ENCODE measurements around the gene FAM228B. TPM values are rescaled to one million over a fixed set of nuclear protein-coding genes. Genes with fewer than 3 reads are reported as not detected.

FAM228B gene
- total and polyA plus RNA-seq, 9 of the 15 experiments (the other 6 are each of a cell fraction or from before 2014, with no cell fraction given), result 1.1 to 3.7 (median 2.6) TPM

DNA sequence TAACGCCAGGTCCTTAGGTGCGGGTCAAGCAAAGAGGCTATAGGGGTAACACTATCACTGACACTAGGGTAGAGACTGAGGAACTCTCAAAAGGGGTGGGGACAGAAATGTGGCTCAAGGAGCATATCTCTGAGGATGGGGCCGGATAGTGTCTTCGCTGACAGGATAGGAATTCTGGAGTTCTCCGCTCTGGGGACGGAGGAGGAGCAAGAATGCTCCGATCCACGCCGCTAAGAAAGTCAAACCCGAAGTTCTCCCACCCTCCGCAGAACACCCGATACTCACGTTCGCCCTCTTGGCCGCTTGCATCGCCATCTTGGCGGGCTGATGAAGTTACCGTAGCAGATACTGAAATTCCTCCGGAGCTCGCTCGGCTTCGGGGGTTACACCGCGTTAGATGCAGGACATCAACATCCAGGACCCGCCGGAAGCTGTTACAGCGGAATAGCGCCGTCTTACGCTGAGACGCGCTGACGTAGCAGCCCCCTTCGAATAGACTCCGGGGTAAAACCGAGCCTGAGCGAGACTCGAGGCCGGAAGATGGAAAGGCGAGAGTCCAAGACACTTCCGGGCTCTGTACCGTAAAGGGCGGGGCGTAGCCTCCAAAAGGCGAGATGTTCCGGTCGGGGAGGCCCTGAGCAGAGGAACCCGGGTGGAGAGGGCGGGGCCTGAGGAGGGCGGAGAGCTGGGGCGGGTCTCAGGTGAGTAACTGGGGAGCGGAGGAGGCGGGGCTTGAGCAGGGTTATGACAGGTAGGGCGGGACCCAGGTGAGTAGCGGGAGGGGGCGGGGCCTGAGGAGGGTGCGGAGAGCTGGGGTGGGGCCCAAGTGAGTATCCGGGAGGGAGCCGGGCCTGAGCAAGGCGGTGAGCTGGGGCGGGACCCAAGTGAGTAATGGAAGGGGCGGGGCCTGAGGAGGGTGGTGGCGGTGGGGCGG is 47.1 kb upstream of the FAM228B start, which contains the start of gene SF3B6 (continued):
- TF ChIP-seq, protein P1, sequence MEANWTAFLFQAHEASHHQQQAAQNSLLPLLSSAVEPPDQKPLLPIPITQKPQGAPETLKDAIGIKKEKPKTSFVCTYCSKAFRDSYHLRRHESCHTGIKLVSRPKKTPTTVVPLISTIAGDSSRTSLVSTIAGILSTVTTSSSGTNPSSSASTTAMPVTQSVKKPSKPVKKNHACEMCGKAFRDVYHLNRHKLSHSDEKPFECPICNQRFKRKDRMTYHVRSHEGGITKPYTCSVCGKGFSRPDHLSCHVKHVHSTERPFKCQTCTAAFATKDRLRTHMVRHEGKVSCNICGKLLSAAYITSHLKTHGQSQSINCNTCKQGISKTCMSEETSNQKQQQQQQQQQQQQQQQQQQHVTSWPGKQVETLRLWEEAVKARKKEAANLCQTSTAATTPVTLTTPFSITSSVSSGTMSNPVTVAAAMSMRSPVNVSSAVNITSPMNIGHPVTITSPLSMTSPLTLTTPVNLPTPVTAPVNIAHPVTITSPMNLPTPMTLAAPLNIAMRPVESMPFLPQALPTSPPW (CRISPR knock-in tag; IDR thresholded peaks at IDR 0.05), result peak; percentile 92
- TF ChIP-seq, protein P2, sequence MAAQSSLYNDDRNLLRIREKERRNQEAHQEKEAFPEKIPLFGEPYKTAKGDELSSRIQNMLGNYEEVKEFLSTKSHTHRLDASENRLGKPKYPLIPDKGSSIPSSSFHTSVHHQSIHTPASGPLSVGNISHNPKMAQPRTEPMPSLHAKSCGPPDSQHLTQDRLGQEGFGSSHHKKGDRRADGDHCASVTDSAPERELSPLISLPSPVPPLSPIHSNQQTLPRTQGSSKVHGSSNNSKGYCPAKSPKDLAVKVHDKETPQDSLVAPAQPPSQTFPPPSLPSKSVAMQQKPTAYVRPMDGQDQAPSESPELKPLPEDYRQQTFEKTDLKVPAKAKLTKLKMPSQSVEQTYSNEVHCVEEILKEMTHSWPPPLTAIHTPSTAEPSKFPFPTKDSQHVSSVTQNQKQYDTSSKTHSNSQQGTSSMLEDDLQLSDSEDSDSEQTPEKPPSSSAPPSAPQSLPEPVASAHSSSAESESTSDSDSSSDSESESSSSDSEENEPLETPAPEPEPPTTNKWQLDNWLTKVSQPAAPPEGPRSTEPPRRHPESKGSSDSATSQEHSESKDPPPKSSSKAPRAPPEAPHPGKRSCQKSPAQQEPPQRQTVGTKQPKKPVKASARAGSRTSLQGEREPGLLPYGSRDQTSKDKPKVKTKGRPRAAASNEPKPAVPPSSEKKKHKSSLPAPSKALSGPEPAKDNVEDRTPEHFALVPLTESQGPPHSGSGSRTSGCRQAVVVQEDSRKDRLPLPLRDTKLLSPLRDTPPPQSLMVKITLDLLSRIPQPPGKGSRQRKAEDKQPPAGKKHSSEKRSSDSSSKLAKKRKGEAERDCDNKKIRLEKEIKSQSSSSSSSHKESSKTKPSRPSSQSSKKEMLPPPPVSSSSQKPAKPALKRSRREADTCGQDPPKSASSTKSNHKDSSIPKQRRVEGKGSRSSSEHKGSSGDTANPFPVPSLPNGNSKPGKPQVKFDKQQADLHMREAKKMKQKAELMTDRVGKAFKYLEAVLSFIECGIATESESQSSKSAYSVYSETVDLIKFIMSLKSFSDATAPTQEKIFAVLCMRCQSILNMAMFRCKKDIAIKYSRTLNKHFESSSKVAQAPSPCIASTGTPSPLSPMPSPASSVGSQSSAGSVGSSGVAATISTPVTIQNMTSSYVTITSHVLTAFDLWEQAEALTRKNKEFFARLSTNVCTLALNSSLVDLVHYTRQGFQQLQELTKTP (IDR thresholded peaks at IDR 0.05; ENCODE audit: low read depth in 1 of 2, partially characterized antibody in 2 of 2), result peak; percentile 48 to 89
- TF ChIP-seq POLR2G (IDR thresholded peaks at IDR 0.05; ENCODE audit: low read depth, low read length) (peak; percentile 90), STAG1 (CRISPR knock-in tag; IDR thresholded peaks at IDR 0.05; ENCODE audit: borderline replicate concordance) (no peak), SOX6 (IDR thresholded peaks at IDR 0.05) (peak; percentile 81), HMG20A (CRISPR knock-in tag; conservative IDR thresholded peaks at IDR 0.05) (no peak), ZNF184 (CRISPR knock-in tag; IDR thresholded peaks at IDR 0.05) (no peak), RFX1 (IDR thresholded peaks at IDR 0.05) (no peak), MAZ (CRISPR knock-in tag; conservative IDR thresholded peaks at IDR 0.05 in 1 of 2, IDR thresholded peaks at IDR 0.05 in 1 of 2) (peak; percentile 77 to 87), BRF1 (IDR thresholded peaks at IDR 0.05; ENCODE audit: borderline replicate concordance, extremely low read depth, insufficient read length) (no peak), ZNF3 (CRISPR knock-in tag; IDR thresholded peaks at IDR 0.05) (no peak)
- TF ChIP-seq, protein P3, sequence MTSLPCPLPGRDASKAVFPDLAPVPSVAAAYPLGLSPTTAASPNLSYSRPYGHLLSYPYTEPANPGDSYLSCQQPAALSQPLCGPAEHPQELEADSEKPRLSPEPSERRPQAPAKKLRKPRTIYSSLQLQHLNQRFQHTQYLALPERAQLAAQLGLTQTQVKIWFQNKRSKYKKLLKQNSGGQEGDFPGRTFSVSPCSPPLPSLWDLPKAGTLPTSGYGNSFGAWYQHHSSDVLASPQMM (CRISPR knock-in tag; IDR thresholded peaks at IDR 0.05), result no peak
- TF ChIP-seq, protein P4, sequence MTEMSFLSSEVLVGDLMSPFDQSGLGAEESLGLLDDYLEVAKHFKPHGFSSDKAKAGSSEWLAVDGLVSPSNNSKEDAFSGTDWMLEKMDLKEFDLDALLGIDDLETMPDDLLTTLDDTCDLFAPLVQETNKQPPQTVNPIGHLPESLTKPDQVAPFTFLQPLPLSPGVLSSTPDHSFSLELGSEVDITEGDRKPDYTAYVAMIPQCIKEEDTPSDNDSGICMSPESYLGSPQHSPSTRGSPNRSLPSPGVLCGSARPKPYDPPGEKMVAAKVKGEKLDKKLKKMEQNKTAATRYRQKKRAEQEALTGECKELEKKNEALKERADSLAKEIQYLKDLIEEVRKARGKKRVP (CRISPR knock-in tag; IDR thresholded peaks at IDR 0.05), result no peak
- TF ChIP-seq, protein P5, sequence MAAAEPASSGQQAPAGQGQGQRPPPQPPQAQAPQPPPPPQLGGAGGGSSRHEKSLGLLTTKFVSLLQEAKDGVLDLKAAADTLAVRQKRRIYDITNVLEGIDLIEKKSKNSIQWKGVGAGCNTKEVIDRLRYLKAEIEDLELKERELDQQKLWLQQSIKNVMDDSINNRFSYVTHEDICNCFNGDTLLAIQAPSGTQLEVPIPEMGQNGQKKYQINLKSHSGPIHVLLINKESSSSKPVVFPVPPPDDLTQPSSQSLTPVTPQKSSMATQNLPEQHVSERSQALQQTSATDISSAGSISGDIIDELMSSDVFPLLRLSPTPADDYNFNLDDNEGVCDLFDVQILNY (CRISPR knock-in tag; IDR thresholded peaks at IDR 0.05), result no peak
- TF ChIP-seq, protein P6, sequence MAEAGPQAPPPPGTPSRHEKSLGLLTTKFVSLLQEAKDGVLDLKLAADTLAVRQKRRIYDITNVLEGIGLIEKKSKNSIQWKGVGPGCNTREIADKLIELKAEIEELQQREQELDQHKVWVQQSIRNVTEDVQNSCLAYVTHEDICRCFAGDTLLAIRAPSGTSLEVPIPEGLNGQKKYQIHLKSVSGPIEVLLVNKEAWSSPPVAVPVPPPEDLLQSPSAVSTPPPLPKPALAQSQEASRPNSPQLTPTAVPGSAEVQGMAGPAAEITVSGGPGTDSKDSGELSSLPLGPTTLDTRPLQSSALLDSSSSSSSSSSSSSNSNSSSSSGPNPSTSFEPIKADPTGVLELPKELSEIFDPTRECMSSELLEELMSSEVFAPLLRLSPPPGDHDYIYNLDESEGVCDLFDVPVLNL (CRISPR knock-in tag; IDR thresholded peaks at IDR 0.05; ENCODE audit: low read depth), result no peak
